ENCODE data around the gene IL27RA.

IL27RA gene

GRCh38 chr19:14101003-14101545 is 69.5 kb downstream of the IL27RA start:
- no peak for DNase-seq (ENCODE audit: low read depth)
- no peak overlapping the region for H3K4me3 ChIP-seq (ENCODE audit: low read depth, low read length)
- no peak for TF ChIP-seq CTCF (IDR thresholded peaks at IDR 0.05; ENCODE audit: low read depth, low read length, missing control alignments)

DNA sequence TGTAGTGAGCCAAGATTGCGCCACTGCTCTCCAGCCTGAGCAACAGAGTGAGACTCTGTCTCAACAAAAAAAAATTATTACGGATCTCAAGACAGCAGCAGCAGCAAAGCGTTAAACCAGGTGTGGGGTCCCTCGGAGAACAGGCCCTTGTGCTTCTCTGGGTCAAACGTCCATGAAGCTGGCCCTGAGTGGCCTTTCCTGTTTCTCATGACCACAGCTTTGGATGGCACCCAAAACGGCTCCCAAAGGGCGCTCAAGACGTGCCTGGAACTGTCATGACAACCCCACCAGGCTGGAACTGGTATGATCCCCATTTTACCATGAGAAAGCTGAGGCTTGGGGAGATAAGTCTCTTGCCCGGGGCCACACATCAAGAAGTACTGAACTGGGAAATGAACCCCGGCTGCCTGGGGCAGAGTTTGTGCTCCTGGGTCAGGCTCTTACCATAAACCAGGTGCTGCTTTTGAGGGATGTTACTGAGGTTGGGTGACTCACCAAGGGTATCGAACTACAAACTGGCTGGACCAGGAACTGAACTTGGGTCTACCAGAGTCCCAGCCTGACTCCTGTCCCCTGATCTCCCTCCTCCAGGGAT is 70.6 kb downstream of the IL27RA start:
- DNase-seq (ENCODE audit: low read depth): no peak
- no peak for TF ChIP-seq CTCF (IDR thresholded peaks at IDR 0.05; ENCODE audit: low read depth, low read length, missing control alignments)
- no peak overlapping the region for H3K4me3 ChIP-seq (ENCODE audit: low read depth, low read length)

DNA sequence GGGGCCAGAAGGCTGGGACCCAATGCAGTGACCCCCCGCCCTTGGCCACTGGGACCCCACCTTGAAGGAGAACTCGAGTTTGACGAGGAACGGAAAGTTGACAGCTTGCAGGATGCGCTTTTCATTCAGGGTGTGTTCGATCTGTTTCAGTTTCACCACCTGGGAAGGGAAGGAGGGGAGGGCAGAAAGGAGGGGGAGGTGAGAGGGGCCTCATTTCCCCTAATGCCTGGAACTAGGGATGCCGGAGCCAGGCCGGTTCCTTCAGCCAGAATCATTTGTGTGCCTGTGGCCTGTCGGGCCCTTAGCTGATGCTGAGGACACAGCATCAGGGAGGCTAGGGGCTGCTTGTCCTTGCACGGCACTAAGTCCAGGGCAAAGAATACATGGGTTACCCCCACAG is 71.2 kb downstream of the IL27RA start:
- no peak for TF ChIP-seq CTCF (IDR thresholded peaks at IDR 0.05; ENCODE audit: low read depth, low read length, missing control alignments)
- H3K4me3 ChIP-seq (ENCODE audit: low read depth, low read length): no peak overlapping the region

More for the DNA sequence above, 71.2 kb downstream of the IL27RA start:
- DNase-seq (ENCODE audit: low read depth): no peak
